Amniotic epithelial cell (primary cell): ENCODE measurements around the gene ZNF827.

ENCODE experiments used
- DNase-seq: peaks from one replicate; pipeline ENCODE4 v3.0.0-alpha.2; 2010; ENCODE audit warnings: low read depth

Gene ZNF827

GRCh38 chr4:145791988-145792387, 146.6 kb downstream of the ZNF827 start:
- no peak for DNase-seq

GRCh38 chr4:145788755-145789154, 149.9 kb downstream of the ZNF827 start:
- DNase-seq = no peak

- no peak for DNase-seq
Observed at GRCh38 chr4:145786830-145787229, 151.8 kb downstream of the ZNF827 start.

GRCh38 chr4:145786261-145786660, 152.4 kb downstream of the ZNF827 start:
- DNase-seq = no peak

GRCh38 chr4:145785391-145786008, 153.1 kb downstream of the ZNF827 start:
- no peak for DNase-seq

GRCh38 chr4:145784036-145784435, 154.6 kb downstream of the ZNF827 start:
- no peak for DNase-seq

GRCh38 chr4:145782756-145783155, 155.9 kb downstream of the ZNF827 start:
- no peak for DNase-seq

GRCh38 chr4:145781351-145781750, 157.3 kb downstream of the ZNF827 start:
- DNase-seq = peak; percentile 49

- DNase-seq = peak; percentile 11
Observed at GRCh38 chr4:145779319-145779801, 159.3 kb downstream of the ZNF827 start.

GRCh38 chr4:145776208-145776607, 162.4 kb downstream of the ZNF827 start:
- DNase-seq = no peak

- no peak for DNase-seq
Observed at GRCh38 chr4:145775406-145775805, 163.2 kb downstream of the ZNF827 start.

GRCh38 chr4:145774473-145774872, 164.2 kb downstream of the ZNF827 start:
- no peak for DNase-seq

- no peak for DNase-seq
Observed at GRCh38 chr4:145773581-145774234, 164.9 kb downstream of the ZNF827 start.

GRCh38 chr4:145772347-145772746, 166.3 kb downstream of the ZNF827 start:
- DNase-seq = no peak

- DNase-seq = no peak
Observed at GRCh38 chr4:145770124-145770523, 168.5 kb downstream of the ZNF827 start.

- DNase-seq = no peak
Observed at GRCh38 chr4:145769450-145770037, 169.1 kb downstream of the ZNF827 start.

- DNase-seq = no peak
Observed at GRCh38 chr4:145766273-145766672, 172.3 kb downstream of the ZNF827 start.

GRCh38 chr4:145763399-145763798, 175.2 kb downstream of the ZNF827 start:
- no peak for DNase-seq

- DNase-seq = no peak
Observed at GRCh38 chr4:145762719-145763118, 175.9 kb downstream of the ZNF827 start.

- no peak for DNase-seq
Observed at GRCh38 chr4:145760961-145761929, 177.4 kb downstream of the ZNF827 start.

GRCh38 chr4:145760176-145760575, 178.4 kb downstream of the ZNF827 start:
- DNase-seq = no peak

- DNase-seq = no peak
Observed at GRCh38 chr4:145757188-145757587, 181.4 kb downstream of the ZNF827 start.
